HepG2 (cell line): ENCODE results near the gene SRSF2. TPM values are rescaled to one million over a fixed set of nuclear protein-coding genes. Genes with fewer than 3 reads are reported as not detected.

Source experiments
- CHCHD3 ChIP-seq: sonication (generic); formaldehyde crosslinking; IDR thresholded peaks from 2 replicates; pipeline ENCODE4 v1.8.0; 2022; ENCODE audit warnings: mild to moderate bottlenecking, missing genetic modification reagents, moderate library complexity
- GABPB1 ChIP-seq: IDR thresholded peaks from 2 replicates; pipeline ENCODE4 v1.6.1; 2016; ENCODE audit warnings: mild to moderate bottlenecking, missing genetic modification reagents, moderate library complexity, missing compliant biosample characterization
- KDM6A ChIP-seq: IDR thresholded peaks from 2 replicates; pipeline ENCODE4 v1.6.1; 2016; ENCODE audit warnings: low read depth
- SPEN ChIP-seq: sonication (generic); formaldehyde crosslinking; IDR thresholded peaks from 2 replicates; pipeline ENCODE4 v1.5.1; 2020; ENCODE audit warnings: low read depth, mild to moderate bottlenecking, missing genetic modification reagents
- TBX3 ChIP-seq: fragments of 450-650 bp; IDR thresholded peaks from 2 replicates; pipeline ENCODE4 v1.6.1; 2017; ENCODE audit warnings: antibody characterized with exemption, mild to moderate bottlenecking, inconsistent platforms, borderline replicate concordance
- ZNF484 ChIP-seq: sonication (generic); formaldehyde crosslinking; IDR thresholded peaks from 2 replicates; pipeline ENCODE4 v1.5.1; 2020; ENCODE audit warnings: mild to moderate bottlenecking, low read depth, missing genetic modification reagents, borderline replicate concordance
- ZNF83 ChIP-seq: sonication (generic); formaldehyde crosslinking; IDR thresholded peaks from 2 replicates; pipeline ENCODE4 v1.4.0; 2020; ENCODE audit warnings: missing genetic modification reagents, mild to moderate bottlenecking, borderline replicate concordance
- polyA plus RNA-seq, 8 experiments: library from polyadenylated mRNA; depleted of rRNA in 3 of 8; stranded (reverse) in 7 of 8; unstranded in 1 of 8; fragments of >200 nt; fragmentation: Illumina TruSeq in 4 of 8; extraction: Trizol in 4 of 8; gene quantifications; 2 replicates each; pipeline versions ENCODE4 v1.2.1 to v1.2.3, GENCODE V29; 2011 to 2016; ENCODE audit warnings: low read depth in 4 of 8, missing spikeins in 1 of 8, mixed read lengths in 1 of 8; ENCODE audit not compliant: insufficient read depth in 1 of 8
- total RNA-seq, 5 experiments: library from RNA; depleted of rRNA; stranded (reverse); fragments of >200 nt; fragmentation: Illumina TruSeq; extraction: Trizol; gene quantifications; 2 replicates each; pipeline ENCODE4 v1.2.3, GENCODE V29; 2016; ENCODE audit warnings: low read depth in 1 of 5
- TF ChIP-seq, protein P1 (sequence below): sonication (generic); formaldehyde crosslinking; IDR thresholded peaks from 2 replicates; pipeline ENCODE4 v1.4.0; 2020; ENCODE audit warnings: mild to moderate bottlenecking, low read depth, missing genetic modification reagents
- TF ChIP-seq, protein P2 (sequence below): sonication (generic); formaldehyde crosslinking; IDR thresholded peaks from 2 replicates; pipeline ENCODE4 v1.8.1; 2023; ENCODE audit warnings: mild to moderate bottlenecking, missing genetic modification reagents
- TF ChIP-seq, protein P3 (sequence below): sonication (generic); formaldehyde crosslinking; IDR thresholded peaks from 2 replicates; pipeline ENCODE4 v1.5.1; 2020; ENCODE audit warnings: mild to moderate bottlenecking, moderate library complexity, missing genetic modification reagents
- TF ChIP-seq, protein P4 (sequence below), 2 experiments: fragments of 450-650 bp in 1 of 2; sonication (generic) in 1 of 2; formaldehyde crosslinking in 1 of 2; IDR thresholded peaks; 2 replicates each; pipeline versions ENCODE4 v1.6.1 to v1.8.0; 2016 to 2022; ENCODE audit warnings: antibody characterized with exemption in 1 of 2, mild to moderate bottlenecking in 1 of 2, missing genetic modification reagents in 1 of 2
- TF ChIP-seq, protein P5 (sequence below): sonication (generic); formaldehyde crosslinking; IDR thresholded peaks from 2 replicates; pipeline ENCODE4 v1.5.0; 2020; ENCODE audit warnings: mild to moderate bottlenecking, missing genetic modification reagents, borderline replicate concordance

SRSF2 gene
- total and polyA plus RNA-seq, 2 of the 13 experiments (the other 11 are each of a cell fraction or from before 2014, with no cell fraction given), result 306 to 319 TPM

DNA sequence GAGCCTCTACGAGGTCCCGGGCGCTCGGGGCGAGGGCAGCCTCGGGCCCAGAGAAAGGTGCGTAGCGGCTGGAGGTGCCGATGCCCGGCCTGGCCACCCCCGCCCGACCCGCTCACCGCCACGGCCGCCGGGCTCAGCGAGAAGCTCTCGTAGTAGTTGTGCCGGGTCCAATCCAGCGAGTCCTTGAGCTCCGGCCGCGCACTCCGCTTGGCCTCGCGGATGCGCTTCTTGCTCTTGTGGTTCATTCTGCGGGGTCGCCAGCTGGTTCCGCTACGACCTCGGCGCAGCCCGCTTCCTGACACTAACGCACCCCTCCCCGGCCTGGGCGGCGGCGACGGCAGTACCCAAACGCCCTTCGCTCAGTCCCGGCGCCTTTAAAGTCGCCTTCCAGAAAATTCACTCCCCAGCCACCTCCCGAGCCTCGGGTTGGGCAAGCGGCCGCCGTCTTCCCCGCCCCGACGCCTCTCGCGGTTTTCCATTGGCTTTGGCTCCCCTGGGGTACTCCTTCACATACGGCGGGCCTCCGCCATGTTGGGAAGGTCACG is 10.8 kb downstream of the SRSF2 start, which contains the start of gene JMJD6 (continued):
- TF ChIP-seq, protein P1, sequence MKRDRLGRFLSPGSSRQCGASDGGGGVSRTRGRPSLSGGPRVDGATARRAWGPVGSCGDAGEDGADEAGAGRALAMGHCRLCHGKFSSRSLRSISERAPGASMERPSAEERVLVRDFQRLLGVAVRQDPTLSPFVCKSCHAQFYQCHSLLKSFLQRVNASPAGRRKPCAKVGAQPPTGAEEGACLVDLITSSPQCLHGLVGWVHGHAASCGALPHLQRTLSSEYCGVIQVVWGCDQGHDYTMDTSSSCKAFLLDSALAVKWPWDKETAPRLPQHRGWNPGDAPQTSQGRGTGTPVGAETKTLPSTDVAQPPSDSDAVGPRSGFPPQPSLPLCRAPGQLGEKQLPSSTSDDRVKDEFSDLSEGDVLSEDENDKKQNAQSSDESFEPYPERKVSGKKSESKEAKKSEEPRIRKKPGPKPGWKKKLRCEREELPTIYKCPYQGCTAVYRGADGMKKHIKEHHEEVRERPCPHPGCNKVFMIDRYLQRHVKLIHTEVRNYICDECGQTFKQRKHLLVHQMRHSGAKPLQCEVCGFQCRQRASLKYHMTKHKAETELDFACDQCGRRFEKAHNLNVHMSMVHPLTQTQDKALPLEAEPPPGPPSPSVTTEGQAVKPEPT (CRISPR knock-in tag), result peak; percentile 28; the same call in 1 of the 2 replicates
- TF ChIP-seq, protein P2, sequence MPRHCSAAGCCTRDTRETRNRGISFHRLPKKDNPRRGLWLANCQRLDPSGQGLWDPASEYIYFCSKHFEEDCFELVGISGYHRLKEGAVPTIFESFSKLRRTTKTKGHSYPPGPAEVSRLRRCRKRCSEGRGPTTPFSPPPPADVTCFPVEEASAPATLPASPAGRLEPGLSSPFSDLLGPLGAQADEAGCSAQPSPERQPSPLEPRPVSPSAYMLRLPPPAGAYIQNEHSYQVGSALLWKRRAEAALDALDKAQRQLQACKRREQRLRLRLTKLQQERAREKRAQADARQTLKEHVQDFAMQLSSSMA (CRISPR knock-in tag), result peak; percentile 100
- TF ChIP-seq SPEN (CRISPR knock-in tag) (peak; percentile 69; the same call in 1 of the 2 replicates), ZNF83 (CRISPR knock-in tag) (peak; percentile 45; the same call in 1 of the 2 replicates), CHCHD3 (CRISPR knock-in tag) (peak; percentile 48; the same call in 1 of the 2 replicates), GABPB1 (CRISPR knock-in tag) (peak; percentile 94; the same call in 1 of the 2 replicates), KDM6A (CRISPR knock-in tag) (peak; percentile 5; the same call in 1 of the 2 replicates), TBX3 (no peak), ZNF484 (CRISPR knock-in tag) (0 out of 2 replicates have a peak, but pooled peaks have one; percentile 28)
- TF ChIP-seq, protein P3, sequence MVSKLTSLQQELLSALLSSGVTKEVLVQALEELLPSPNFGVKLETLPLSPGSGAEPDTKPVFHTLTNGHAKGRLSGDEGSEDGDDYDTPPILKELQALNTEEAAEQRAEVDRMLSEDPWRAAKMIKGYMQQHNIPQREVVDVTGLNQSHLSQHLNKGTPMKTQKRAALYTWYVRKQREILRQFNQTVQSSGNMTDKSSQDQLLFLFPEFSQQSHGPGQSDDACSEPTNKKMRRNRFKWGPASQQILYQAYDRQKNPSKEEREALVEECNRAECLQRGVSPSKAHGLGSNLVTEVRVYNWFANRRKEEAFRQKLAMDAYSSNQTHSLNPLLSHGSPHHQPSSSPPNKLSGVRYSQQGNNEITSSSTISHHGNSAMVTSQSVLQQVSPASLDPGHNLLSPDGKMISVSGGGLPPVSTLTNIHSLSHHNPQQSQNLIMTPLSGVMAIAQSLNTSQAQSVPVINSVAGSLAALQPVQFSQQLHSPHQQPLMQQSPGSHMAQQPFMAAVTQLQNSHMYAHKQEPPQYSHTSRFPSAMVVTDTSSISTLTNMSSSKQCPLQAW (CRISPR knock-in tag), result no peak; the same call in 1 of the 2 replicates
- TF ChIP-seq, protein P4, sequence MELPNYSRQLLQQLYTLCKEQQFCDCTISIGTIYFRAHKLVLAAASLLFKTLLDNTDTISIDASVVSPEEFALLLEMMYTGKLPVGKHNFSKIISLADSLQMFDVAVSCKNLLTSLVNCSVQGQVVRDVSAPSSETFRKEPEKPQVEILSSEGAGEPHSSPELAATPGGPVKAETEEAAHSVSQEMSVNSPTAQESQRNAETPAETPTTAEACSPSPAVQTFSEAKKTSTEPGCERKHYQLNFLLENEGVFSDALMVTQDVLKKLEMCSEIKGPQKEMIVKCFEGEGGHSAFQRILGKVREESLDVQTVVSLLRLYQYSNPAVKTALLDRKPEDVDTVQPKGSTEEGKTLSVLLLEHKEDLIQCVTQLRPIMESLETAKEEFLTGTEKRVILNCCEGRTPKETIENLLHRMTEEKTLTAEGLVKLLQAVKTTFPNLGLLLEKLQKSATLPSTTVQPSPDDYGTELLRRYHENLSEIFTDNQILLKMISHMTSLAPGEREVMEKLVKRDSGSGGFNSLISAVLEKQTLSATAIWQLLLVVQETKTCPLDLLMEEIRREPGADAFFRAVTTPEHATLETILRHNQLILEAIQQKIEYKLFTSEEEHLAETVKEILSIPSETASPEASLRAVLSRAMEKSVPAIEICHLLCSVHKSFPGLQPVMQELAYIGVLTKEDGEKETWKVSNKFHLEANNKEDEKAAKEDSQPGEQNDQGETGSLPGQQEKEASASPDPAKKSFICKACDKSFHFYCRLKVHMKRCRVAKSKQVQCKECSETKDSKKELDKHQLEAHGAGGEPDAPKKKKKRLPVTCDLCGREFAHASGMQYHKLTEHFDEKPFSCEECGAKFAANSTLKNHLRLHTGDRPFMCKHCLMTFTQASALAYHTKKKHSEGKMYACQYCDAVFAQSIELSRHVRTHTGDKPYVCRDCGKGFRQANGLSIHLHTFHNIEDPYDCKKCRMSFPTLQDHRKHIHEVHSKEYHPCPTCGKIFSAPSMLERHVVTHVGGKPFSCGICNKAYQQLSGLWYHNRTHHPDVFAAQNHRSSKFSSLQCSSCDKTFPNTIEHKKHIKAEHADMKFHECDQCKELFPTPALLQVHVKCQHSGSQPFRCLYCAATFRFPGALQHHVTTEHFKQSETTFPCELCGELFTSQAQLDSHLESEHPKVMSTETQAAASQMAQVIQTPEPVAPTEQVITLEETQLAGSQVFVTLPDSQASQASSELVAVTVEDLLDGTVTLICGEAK (IDR thresholded peaks at IDR 0.05), result no peak
- TF ChIP-seq, protein P4 (CRISPR knock-in tag; IDR thresholded peaks at IDR 0.05), result peak; percentile 54; the same call in 1 of the 2 replicates
- TF ChIP-seq, protein P5, sequence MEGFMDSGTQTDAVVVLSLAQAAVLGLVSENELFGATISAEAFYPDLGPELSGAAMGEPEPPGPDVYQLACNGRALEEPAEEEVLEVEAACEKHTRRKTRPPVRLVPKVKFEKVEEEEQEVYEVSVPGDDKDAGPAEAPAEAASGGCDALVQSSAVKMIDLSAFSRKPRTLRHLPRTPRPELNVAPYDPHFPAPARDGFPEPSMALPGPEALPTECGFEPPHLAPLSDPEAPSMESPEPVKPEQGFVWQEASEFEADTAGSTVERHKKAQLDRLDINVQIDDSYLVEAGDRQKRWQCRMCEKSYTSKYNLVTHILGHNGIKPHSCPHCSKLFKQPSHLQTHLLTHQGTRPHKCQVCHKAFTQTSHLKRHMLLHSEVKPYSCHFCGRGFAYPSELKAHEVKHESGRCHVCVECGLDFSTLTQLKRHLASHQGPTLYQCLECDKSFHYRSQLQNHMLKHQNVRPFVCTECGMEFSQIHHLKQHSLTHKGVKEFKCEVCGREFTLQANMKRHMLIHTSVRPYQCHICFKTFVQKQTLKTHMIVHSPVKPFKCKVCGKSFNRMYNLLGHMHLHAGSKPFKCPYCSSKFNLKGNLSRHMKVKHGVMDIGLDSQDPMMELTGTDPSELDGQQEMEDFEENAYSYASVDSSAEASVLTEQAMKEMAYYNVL (CRISPR knock-in tag), result peak; percentile 81
